NT2/D1 (cell line): ENCODE data around the gene TMEM115.

ENCODE experiments used
- SUZ12 ChIP-seq: IDR thresholded peaks from 2 replicates; pipeline ENCODE4 v1.6.1; 2011; ENCODE audit not compliant: insufficient read length, insufficient read depth; ENCODE audit errors: extremely low read depth
- YY1 ChIP-seq: IDR thresholded peaks from 2 replicates; pipeline ENCODE4 v1.6.1; 2011; ENCODE audit not compliant: insufficient read length, insufficient read depth

DNA sequence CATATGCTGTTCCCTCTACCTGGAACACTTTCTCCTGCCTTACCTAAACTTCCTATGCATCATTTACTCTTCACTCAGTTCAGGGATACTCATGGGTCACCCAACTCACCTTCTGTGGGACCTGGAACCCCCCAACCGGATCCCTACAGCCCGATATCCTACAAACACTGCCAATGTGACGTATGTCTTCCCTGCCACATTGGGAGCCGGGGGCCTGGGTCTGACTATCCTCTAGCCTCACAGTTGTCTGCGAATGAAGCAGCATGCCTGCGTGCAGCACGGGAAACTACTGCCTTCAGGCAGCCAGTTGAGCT is 9.2 kb downstream of the TMEM115 start:
- TF ChIP-seq YY1 (no peak), SUZ12 (no peak)
